ENCODE measurements around the gene PARVG.

Gene PARVG

DNA sequence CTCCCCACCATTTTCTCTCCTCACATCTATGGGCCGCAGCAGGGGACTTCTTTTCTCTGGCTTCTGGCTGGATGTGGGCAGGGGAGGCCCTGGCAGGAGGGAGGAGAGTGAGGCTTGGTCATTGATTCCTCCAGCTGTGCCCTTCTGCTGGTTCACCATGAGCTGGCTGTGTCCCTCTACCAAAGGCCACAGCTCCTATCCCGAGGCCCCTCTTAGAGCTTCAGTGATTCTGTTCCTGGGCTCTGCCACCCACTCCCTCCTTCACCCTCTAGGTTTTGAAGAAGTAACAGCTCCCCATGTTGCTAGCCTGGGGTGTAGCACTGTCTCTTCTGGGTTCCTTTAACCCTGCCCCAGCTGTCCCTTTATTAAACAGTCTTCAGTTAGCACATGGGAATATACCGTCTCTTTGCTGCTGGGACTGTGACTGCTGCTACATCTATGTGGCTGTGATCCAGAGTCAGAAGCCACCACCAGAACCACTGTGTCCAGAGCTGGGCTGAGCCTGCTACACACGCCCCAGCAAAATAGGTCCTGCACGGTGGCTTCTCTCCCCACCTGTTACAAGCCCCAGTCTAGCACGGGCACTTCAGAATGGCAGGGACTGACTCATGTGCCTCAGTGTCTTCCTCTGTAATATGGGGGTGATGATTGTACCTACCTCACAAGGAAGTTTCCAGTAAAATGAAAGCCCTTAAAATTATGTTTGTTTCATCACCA, 578 bp upstream of the PARVG start:
- DNase-seq (ENCODE audit: low read depth in 1 of 2, low spot score in 1 of 2), result no peak

DNA sequence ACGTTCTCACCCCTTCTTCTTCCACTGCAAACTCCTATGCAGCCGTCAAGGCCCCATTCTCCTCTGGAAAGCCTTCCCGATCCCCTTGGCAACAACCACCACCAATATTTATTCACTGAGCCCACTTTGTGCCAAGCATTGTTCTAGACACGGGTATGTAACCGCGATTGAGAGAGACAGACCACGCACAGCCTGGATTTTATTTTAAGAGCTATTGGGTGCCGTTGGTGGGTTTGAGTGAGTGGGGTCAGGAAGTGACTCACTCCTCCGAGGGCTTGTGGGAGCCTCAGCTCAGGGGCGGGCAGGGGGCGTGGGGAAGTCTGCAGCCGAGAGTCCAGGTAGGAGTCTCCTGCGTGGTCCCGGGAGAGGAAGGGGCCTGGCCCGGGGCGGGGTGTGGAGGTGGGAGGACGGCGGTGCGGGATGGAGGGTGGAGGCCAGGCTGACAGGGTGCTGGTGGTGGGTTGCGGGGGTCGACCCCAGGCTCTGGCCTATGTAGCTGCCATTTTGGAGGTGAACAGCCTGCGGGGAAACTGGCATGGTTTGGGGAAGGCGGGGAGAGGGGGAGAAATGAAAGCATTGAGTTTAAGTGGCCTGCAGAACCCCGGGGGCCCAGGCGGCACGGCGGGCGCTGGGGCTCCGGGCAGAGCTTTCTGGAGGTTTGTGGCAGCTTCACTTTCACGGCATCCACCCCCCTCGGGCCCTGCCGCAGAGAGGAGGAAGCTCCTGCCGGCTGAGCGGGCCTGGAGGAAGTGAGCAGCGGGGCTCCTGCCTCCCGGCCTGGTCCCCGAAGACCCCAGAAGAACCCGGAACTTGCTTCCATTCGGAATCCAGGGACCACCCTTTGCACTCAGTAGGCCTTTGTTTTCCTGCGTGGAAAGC, 547 bp downstream of the PARVG start:
- DNase-seq (ENCODE audit: low read depth in 1 of 2, low spot score in 1 of 2), result peak; percentile 35 to 41

DNA sequence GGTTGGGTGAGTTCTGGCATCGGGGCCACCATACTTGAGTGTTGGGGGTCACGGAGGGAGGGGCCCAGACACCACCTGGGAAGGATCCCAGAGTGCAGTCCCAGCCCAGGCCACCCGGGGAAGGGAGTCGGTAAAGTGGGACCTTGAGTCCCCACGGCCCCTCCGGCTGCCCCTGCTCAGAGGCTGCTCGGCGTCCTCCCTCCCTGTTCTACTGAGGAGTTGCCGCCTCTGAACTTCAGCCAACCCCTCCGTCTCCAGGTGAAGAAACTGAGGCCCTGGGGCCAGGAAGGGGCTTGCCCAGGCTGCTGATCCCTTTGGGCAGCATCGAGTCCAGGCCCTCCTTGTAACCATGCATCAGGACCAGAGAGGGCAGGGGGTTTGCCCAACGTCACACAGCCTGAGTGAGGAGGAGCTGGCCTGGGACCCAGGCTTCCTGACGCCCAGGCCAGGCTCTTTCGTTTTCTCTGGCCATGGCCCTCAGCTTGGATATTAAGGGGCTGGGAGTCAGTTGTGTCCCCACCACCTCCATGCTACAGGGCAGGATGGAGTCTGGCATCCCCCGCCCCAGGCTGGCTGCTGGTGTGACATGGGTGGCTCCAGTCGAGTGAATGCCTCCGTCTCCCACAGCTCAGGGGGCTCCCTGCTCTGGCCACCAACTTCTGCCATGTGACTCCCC, 1.3 kb downstream of the PARVG start:
- no peak for DNase-seq (ENCODE audit: low read depth in 1 of 2, low spot score in 1 of 2)

DNA sequence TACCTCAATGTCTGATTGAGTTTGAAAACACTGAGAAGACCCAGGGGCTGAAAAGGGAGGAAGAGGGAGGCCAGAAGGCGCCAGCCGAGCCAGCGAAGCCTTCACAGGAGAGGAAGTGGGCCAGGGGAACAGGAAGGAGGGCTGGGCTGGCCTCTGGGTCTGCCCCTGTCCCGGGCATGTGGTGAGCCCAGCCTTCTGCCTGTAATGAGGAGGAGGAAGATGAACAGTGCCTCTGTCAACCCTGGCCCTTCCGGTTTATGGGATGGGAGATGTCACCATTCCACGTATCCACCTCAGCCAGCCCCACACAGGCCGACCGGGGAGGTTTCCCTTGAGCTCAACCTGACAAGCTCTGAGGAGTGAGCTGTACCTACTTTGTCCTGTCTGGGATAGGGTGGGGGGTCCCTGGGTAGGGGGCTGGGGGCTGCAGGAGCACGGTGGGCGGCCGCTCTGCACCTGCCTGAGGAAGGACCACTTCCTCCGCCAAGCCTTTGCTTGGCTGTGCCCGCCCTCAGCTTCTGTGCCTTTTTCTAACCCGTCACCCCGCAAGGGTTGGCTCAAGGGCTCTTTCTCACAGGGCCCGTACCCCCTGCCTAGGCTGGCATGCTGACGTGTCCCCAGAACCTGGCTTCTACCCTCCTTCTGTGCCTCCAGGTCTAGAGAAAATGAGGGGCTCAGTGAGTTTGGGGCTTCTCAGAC, 2.0 kb downstream of the PARVG start:
- peak in 1 of 2 donors; percentile 10 for DNase-seq (ENCODE audit: low read depth in 1 of 2, low spot score in 1 of 2)

DNA sequence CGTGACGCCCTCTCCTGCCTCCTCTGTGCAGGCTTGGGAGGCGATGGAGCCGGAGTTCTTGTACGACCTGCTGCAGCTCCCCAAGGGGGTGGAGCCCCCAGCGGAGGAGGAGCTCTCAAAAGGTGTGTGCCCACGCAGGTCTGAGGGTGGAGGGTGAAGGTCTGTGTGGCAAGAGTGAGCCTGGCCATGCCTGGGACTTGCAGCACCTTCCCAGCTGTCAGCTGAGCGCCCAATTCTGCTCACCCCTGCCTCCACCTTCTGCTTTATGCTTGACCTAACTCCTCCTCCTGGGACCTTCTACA, 2.5 kb downstream of the PARVG start:
- DNase-seq (ENCODE audit: low read depth in 1 of 2, low spot score in 1 of 2), result no peak

DNA sequence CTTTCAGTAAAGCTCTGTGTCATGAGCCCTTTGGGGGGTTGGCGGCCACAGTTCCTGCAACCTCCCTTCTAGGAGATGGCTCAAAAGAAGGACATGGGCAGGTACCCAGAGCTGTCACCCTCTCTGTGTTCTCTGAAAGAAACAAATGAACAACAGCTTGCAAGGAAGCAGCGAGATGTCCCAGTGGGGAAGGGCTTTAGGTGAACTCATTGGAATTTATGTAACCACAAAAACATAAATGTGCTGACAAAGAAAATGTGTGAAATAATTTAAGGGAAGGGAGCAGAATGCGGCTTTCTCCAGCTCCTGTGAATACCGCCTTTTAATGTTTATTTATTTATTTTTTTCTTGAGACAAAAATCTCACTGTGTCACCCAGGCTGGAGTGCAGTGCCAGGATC, 3.3 kb downstream of the PARVG start:
- DNase-seq (ENCODE audit: low read depth in 1 of 2, low spot score in 1 of 2), result no peak

DNA sequence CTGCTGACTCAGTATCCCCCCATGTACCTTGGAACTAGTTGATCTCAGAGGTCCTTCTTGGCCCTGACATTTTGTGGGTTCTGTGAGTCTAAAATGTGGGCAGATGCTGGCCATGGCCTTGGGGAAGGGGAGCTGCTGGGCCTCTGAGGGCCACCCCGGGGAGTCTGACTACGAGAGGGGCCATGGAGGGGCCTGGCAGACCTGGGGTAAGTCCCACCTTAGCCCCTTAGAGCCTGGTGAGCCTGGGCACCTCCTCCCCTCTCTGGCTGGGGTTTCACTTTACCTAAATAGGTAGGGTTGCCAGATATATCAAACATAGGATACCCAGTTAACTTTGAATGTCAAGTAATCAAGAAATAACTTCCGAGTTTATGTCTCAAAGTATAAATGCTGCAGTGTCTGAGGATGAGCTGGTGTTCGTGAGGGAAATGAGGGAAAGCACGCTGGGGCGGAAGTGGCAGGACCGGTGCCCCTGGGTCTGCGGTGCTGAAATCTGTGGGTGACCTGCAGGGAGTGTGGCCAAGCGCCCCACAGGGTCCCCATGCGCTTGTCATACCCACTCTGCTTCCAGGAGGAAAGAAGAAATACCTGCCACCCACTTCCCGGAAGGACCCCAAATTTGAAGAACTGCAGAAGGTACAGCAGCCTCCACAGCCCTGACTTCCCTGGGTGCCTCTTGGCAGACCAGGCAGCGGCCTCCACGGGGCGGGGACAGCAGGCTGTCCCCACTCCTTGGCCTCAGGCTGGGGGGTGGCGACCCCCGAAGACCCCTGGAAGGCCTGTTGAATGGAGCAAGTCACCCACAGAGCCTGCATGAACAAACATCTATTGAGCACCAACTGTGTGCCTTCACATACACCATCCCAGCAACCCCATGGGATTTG, 4.8 kb downstream of the PARVG start:
- DNase-seq (ENCODE audit: low read depth in 1 of 2, low spot score in 1 of 2), result no peak

DNA sequence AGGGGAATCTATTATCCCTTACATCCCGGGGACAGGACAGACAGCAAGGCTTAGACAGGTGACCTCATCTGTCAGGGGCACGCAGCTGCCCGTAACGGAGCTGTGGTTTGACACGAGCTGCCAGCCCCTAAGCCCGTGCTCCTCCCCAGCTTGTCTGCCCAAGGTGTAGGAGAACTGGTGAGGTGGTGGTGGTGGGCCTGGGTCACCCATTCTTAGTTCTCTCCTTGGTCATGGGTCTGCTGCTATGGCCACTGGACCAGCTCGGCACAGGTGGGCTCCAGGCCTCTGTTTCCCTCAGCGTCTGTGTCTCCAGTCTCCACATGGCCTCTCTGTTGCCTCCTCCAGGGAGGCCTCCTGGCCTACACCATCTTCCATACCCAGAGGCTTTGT, 5.4 kb downstream of the PARVG start:
- no peak for DNase-seq (ENCODE audit: low read depth in 1 of 2, low spot score in 1 of 2)

DNA sequence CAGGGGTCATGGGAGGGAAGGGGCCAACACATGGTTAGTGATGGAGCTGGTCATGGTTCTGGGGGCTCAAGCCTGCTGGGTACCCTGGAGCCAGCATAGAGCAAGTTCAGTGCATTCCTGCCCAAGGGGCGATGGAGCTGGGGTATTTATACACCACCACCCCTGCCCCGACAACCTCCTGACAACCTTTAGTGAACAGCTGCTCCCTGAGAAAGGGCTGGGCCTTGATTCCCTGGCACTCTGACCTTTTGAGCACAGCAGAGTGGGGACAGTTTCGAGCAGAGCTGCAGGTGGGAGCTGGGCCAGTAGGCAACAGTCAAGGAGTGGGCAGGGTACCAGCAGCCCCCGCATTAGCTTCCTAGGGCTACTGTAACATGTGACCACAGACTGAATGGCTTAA, 6.0 kb downstream of the PARVG start:
- no peak for DNase-seq (ENCODE audit: low read depth in 1 of 2, low spot score in 1 of 2)

DNA sequence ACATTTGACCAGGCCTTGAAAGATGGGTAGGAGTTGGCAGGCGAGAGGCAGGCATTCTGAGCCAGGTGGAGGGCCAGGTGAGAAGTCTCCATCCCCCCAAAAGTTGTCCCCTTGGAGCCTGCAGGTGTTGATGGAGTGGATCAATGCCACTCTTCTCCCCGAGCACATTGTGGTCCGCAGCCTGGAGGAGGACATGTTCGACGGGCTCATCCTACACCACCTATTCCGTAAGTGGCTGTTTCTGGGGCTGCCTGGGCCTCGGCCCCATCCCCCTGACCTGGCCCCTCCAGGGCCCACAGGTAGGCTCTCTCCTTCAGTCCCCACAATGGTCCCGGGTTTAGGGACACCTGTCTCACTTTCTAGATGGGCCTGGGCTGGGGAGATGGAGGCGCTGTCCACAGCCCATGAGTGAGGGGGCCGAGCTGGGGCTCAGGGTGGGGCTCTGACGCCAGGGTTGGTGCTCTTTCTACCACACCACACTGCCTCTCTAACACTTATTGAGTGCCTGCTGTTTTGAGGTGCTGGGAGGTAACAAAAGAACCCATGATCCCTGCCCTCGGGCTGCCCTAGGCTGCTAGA, 7.0 kb downstream of the PARVG start:
- no peak for DNase-seq (ENCODE audit: low read depth in 1 of 2, low spot score in 1 of 2)

DNA sequence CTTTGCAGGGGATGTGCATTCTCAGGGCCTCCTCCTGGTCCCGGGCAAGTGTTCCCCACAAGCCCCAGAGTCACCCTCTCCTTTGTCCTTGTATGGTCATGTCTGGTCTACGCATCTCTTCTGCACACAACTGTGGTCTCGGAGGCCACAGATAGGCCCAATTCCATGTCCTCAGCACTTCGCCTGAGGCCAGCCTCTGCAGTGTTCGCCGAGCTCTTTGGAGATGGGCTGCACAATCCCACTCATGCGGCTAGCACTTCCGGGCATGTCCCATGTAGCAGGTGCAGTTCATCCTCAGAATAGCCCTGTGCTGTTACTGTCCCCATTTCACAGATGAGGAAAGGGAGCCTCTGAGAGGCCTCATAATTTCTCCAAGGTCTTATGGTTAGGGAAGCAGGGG, 7.6 kb downstream of the PARVG start:
- no peak for DNase-seq (ENCODE audit: low read depth in 1 of 2, low spot score in 1 of 2)

DNA sequence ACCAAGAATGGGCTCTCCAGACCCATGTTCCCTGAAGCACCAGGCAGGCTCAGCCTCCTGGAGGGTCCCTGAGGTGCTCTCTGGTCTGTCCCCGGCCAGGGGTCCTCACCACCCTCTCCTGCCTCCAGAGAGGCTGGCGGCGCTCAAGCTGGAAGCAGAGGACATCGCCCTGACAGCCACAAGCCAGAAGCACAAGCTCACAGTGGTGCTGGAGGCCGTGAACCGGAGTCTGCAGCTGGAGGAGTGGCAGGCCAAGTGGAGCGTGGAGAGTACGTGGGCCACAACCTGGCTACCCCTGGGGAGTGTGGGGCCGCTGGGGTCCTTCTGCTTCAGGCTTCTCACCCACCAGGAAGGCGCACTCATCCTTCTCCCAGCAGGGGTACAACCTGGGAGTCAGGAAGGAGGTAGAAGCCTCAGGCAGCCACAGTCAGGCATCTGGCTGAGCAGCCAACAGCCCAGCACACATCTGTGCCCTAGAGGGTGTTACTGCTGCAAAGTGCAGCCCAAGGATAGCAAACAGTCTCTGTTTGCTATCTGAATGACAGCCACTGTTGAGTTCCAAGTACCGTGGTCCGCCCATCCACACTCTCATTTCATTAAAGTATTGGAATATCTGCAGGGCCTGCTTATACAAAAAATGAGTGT, 8.4 kb downstream of the PARVG start:
- DNase-seq (ENCODE audit: low read depth in 1 of 2, low spot score in 1 of 2), result no peak

DNA sequence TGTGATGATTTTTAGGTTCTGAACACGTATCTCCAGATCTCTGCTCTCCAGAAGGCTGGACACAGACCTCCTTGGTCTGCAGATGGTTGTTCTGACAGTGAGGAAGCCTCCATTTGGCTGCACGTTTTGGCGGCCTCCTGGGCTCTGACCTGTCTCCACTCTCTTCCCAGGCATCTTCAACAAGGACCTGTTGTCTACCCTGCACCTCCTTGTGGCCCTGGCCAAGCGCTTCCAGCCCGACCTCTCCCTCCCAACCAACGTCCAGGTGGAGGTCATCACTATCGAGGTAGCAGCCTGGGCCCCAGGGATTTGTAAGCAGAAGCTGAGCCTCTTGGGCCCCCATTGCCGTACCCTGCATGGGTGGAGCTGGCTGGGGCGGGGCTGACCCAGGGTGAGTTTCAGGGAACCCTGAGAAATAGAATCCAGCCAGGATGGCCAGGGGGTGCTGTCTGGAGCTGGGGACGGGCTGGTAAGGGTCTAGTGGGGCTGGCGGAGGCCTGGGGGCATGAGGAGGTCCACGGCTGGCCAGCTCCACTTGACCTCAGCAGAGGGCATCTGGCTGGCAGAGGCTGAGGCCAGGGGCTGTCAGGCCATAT, 9.8 kb downstream of the PARVG start:
- DNase-seq (ENCODE audit: low read depth in 1 of 2, low spot score in 1 of 2), result no peak

DNA sequence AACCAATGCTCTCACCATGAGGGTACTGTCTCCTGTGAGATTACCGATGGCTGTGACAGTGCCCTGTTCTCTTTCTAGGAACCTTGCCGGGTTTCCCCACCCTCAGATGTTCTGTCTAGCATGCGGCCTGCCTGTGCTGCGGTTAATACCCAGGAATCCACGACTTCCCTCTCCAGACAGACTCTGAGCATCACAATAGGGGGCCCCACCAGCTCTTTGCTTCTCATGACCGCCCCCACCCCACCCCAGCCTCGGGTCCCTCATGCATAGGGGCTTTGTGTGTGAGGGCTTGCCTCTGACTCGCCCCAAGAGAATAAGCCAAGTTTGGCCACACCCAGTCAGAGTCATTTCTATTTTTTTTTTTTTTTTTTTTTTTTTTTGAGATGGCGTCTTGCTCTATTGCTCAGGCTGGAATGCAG, 10.3 kb downstream of the PARVG start:
- peak in 1 of 2 donors; percentile 14 for DNase-seq (ENCODE audit: low read depth in 1 of 2, low spot score in 1 of 2)

DNA sequence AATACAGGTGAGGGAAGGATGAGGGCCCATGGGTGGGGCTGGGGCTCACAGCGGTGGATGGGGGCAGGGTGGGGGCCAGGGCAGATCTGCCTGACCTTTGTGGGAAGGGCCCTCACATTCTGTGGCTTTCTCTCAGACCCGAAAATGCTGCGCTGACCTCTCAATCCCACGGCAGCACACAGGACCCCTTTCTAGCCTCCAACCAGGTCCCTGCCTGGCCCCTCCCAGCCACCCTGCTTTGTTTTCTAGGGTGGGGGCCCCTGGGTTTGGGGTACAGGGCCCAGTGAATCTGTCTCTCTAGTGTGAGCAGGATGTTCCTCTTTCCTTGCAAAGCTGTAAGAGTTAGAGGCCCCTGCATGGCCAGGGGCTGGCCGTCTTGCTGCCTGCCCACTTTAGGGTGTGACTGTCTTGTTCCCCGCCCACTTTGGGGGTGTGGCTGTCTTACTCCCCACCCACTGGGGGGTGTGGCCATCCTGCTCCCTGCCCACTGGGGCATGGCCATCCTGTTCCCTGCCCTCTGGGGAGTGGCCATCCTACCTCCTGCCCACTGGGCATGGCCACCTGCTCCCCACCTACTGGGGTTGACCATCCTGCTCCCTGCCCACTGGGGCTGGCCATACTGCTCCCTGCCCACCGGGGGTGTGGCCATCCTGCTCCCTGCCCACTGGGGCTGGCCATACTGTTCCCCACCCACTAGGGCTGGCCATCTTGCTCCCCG, 11.5 kb downstream of the PARVG start:
- no peak for DNase-seq (ENCODE audit: low read depth in 1 of 2, low spot score in 1 of 2)

DNA sequence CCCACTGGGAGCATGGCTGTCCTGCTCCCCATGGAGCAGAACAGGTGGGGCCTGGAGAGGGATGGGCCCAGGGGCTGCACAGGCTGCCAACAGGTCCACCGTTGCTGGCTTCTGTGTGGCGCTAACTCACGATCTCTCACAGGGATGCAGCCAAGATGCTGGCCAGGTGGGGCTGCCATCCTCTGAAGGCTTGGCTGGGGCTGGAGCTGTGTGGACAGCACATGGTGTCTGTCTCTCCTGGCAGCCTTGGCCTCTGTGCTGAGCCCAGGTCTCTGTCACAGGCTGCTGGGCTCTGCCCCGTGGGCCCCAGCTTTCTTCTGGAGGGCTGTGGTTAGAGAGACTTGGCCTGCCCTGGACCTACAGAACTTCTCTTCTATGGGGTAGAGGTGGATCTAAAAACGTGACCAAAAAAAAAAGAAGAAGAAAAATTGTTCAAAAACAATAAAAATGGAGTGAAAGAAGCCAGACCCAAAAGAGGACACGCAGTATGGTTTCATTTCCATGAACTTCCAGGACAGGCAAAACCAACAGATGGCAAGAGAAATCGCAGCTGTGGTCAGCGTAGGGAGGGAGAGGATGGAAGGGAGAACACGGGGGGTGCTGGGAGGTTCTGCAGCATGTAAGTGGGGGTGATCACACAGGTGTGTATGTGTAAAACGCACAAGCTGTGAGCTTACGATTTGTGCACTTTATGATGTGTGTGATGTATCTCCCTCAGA, 12.2 kb downstream of the PARVG start:
- no peak for DNase-seq (ENCODE audit: low read depth in 1 of 2, low spot score in 1 of 2)

DNA sequence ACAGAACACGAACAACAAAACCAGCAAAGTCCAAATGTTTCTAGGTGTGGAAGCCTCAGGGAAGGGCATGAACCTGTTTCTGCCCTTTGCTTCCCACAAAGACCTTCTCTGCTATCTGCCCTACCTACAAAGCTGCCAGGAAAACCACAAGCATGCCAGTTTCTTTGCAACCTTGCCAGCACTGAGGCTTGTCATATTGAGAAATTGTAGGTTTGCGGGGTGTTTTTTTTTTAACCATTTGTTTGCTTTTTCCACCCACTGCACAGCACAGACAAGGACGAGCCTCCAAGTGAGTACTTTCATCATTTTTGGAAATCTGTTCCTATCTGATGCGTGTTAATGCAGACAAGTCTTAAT, 12.8 kb downstream of the PARVG start:
- DNase-seq (ENCODE audit: low read depth in 1 of 2, low spot score in 1 of 2), result no peak

DNA sequence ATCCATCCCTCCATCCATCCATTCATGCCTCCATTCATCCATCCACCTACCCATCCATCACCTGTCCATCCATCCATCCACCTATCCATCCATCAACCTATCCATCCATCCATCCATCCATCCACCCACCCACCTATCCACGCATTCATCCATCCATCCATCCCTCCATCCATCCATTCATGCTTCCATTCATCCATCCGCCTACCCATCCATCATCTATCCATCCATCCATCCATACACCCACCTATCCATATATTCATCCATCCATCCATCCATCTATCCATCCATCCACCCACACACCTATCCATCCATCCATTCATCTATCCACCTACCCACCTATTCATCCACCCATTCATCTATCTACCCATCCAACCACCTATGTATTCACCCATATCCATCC, 13.8 kb downstream of the PARVG start:
- no peak for DNase-seq (ENCODE audit: low read depth in 1 of 2, low spot score in 1 of 2)
